Fibroblast of skin of scalp (primary cell): ENCODE data around the gene BICDL1.

Experiments used
- DNase-seq: peaks from one replicate; pipeline ENCODE4 v3.0.0-alpha.2; 2013

BICDL1 gene

DNA sequence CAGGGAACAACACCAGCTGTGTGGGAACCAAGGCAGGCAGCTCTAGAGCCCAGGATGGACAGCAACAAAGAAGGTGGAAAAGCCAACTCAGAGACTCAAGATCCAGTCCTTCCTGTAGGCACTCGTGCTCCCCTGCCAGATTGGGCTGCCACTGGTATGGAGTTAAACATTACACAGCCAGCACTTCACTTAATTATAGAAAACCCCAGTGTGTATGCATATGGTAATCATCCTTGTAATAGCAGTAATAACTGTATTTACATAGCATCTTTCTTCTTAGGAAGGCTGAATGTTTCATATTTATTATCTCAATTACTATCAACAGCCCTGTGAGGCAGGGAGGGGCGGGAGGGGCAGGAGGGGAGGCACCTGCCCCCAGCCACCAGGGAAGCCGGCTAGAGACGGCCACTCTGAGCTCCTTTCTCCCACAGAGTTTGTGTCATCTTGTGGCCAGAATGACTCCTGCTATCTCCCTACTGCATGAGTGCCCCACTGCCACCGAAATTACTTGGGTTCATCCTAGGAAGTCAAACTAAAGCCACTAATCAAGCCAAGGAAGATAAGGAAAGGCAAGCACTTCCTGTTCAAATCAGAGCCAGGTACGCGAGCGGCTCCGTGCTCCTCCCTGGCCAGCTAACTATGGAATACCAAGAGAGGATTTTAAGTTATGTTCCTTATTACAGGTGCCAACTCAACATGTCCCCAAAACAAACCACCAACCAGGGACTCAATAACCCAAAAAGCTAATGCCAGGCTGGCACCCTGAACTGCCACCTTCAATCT, 143.2 kb downstream of the BICDL1 start:
- no peak for DNase-seq

DNA sequence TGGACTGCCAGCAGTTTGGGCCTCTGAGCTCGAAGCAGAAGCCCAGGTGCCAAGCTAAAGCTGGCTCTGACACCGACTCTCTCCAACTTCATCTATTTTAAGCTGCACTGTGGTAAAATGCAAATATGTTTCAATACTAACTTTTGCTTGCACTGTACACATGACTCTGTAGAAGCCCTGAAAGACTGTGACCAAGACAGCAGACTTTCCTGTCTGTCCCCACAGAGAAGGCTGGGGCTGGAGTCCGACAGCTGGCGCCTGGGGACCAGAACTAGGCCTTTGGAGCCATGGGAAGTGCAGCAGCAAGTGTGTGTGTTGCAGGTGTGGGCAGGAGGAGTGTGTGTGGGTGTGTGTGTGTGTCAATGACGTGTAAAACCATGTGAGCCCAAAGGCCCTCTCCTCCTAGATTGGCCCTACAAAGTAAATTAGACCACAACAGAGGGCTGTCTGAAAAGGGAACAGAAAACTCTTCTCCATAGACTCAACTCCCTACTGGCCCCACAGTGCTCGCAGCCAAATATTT, 143.9 kb downstream of the BICDL1 start:
- no peak for DNase-seq

DNA sequence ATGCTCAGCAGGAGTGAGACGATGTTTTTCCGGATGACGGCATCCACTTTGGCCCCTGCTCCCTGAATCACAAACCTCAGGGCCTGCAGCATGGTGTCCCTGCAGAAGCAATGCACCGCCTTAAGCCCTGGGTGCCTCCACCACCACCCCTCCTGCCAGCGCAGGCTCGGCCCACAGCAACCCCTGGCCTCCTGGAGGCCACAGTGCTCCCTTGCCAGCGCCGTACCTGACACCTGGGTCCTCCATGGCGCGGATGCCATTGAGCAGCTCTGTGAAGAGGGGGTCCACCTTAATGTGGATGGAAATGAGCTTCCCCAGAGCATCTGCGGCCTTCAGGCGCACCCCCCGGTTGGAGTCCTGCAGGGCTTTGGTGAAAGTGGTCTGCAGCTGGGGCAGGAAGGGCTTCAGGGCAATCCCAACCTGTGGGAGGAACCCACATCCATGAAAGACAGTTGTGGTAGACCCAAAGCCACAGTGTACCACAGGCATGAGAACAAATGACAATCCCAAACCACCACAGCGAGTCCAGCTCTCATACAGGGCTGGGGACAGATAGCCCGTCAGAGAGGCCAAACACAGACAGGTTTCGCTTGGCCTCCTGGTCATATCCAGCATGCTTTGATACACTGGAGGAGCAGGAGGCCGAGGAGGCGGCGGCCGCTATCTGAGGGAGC, 145.4 kb downstream of the BICDL1 start:
- no peak for DNase-seq

DNA sequence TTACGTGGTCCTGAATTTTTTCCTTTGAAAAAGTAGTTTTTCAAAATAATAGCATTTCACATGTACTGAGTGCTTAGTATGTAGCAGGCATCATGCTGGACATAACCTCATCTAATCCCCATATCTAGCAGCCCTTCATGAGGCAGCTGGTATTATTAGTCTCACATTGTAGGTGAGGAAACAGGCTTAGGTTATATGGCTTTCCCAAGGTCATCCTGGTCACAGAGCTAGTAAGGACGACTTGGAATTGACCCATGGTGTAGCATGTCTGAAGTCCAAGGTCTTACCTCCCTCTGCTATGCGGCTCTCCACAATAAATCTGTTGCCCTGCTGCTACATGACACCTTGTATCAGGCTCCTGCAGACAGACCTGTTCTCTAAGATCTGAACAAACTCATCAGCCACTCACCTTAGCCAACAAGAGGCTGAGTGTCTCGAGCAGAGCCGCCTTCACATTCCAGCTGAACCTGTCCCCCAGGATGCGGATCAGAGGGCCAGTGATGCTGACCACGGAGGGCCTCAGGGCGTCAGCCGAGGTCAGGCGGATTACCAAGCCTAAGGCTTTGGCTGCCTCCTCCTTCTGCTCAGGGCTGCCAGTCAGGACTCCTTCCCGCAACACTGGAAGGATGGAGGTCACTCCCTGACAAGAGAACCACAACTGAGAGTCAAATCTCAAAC, 147.2 kb downstream of the BICDL1 start:
- no peak for DNase-seq

DNA sequence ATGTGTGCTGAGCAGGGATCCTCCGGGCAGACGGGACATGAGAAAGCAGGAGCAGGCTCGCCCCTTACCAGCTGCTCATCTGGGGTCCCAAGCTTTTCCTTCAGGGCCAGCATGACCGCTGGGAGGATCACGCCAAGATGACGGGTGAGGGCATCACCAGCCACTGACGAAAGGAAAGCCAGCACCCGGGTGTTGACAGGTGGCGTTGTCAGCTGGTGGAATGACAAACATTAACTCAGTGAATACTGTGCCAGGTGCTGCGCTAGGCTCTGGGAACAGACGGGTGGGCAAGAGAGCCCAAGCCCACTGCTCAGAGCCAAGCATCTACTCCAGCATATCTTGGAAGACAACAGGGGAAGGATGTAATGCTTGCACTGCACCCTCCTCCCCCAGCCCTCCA, 148.8 kb downstream of the BICDL1 start:
- DNase-seq = no peak

DNA sequence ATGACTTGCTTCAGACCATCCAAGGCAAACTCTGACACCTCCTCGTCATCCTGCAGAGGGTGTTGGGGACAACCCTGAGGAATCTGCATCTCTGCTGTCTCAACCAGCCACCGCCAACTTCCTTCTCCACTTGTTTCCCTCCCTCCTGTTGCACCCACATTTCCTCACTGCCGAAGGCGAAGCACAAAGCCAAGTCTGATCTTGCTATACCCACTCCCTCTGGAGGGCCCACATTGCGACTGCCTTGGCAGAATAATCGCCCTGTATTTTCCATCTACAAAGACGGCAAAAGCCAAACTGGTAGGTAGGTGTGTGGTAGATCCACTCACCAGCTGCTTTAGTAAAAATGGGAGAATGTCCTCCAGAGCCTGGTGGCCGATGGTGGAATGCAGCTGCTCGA, 149.3 kb downstream of the BICDL1 start:
- DNase-seq = no peak

DNA sequence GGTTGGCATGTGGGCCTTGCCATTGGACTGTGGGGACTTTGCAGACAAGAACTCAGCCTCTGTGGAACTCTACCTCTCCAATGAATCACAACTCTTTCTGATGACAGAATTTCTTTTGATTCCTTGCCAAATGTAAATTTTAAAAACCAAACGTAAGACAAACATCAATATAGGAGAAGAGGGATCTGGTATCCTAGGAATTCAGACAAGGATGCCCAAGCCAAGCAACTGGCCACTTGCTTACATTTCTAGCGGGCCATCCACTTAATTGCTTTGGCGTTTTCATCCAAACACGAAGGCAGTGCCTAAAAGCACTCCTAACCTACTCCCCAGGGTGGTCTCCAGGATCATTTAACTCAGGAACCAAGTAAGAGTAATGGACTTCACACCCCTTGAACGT, 150.9 kb downstream of the BICDL1 start:
- no peak for DNase-seq

DNA sequence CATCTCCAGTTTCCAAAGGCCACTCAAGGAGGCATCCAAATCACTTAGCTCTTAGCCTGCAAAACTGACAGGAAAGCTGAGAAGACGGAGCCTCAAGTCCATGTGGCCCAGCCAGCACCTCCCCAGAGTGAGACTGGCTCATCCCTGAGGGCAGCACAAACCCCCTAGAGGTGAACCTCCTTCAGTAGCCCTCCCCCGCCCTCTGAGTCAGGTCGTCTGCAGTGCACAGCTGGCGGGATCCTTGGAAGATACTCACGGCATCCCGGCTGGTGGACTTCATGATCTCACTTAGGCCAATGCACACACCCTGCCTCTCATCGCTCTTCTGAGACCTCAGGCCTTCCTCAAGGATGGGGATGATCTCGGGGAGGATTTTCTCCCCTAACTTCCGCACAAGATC, 151.6 kb downstream of the BICDL1 start:
- DNase-seq = no peak

DNA sequence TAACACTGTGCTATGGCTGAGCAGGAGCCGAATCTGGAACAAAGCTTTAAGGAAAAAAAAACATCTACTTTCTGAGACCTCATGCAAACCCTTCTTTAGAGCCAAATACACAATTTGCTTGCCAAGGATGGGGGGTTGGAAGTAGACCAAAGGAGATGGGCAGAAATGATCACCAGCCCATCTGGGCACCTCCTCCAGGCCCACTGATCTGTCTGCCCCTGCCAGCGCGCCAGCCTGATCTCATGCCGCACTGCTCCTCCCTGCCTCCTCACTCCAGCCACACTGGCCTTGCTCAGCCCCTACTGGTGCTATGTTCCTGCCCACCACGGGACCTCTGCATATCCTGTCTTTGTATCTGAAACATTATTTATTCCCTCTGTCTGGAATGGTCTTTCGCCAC, 152.3 kb downstream of the BICDL1 start:
- DNase-seq = no peak

DNA sequence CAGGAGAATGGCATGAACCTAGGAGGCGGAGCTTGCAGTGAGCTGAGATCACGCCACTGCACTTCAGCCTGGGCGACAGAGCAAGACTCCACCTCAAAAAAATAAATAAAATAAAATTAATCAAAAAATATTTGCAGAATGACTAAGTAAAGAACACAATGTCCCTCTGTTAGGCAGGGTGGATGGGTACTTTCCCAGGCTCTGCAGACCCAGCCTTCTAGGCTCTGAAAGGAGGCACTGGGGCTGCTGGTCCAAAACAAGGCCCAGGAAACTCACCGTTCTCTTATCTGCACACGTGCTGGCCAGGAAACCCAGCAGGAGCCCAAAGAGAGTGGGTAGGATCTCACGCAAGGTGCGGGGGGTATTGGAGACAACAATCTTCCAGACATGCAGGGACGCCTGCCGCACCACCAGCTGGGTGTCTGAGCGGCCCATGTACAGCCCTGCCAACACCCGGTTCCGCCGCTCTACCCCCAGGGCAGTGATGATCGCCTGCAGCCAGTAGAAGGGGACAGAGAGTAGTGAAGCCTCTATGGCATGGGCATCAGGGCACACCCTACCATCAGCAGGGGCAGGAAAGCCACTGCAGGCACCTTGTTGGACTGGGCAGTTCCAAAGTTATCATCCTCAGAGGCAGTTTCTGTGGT, 153.3 kb downstream of the BICDL1 start:
- DNase-seq = no peak
